CD14-positive monocyte (primary cell): Measurements from ENCODE around the gene GPC6. TPM values are rescaled to one million over a fixed set of nuclear protein-coding genes. Genes with fewer than 3 reads are reported as not detected.

Experiments used
- DNase-seq, 3 donors: peaks; one replicate each; pipeline ENCODE4 v3.0.0-alpha.2; 2011 to 2022
- H2AFZ ChIP-seq: 2 replicates; pipeline ENCODE4 v1.6.0; 2012; ENCODE audit warnings: mild to moderate bottlenecking, low read depth, low read length, inconsistent platforms; ENCODE audit not compliant: insufficient read depth, poor library complexity, severe bottlenecking
- H3K27ac ChIP-seq, 2 donors: 1 replicate in 1 of 2; 2 replicates in 1 of 2; pipeline ENCODE4 v1.5.1; 2012 to 2013; ENCODE audit warnings: low read length in 2 of 2, control low read depth in 1 of 2, inconsistent platforms in 1 of 2, low read depth in 1 of 2, mild to moderate bottlenecking in 1 of 2
- H3K27me3 ChIP-seq, 2 donors: one replicate each; pipeline versions ENCODE4 v1.6.0 to v1.6.1; 2011 to 2013; ENCODE audit warnings: low read length in 2 of 2; ENCODE audit not compliant: control insufficient read depth in 2 of 2, insufficient read depth in 2 of 2
- H3K36me3 ChIP-seq, 2 donors: replicated peaks in 1 of 2; 1 replicate in 1 of 2; 2 replicates in 1 of 2; pipeline versions ENCODE4 v1.5.1 to v1.6.1; 2012 to 2013; ENCODE audit warnings: low read length in 2 of 2, control low read depth in 1 of 2, inconsistent platforms in 1 of 2, mild to moderate bottlenecking in 1 of 2; ENCODE audit not compliant: insufficient read depth in 2 of 2, control insufficient read depth in 1 of 2
- H3K4me1 ChIP-seq, 2 donors: 1 replicate in 1 of 2; 2 replicates in 1 of 2; pipeline versions ENCODE4 v1.5.1 to v1.6.1; 2012 to 2013; ENCODE audit warnings: low read length in 2 of 2, control low read depth in 1 of 2, inconsistent platforms in 1 of 2, mild to moderate bottlenecking in 1 of 2, moderate library complexity in 1 of 2; ENCODE audit not compliant: insufficient read depth in 2 of 2, control insufficient read depth in 1 of 2
- H3K4me2 ChIP-seq: replicated peaks from 2 replicates; pipeline ENCODE3; 2012; ENCODE audit warnings: low read length, moderate library complexity, mild to moderate bottlenecking; ENCODE audit not compliant: poor library complexity, severe bottlenecking; ENCODE audit errors: extremely low read depth
- H3K4me3 ChIP-seq, 3 experiments: fragments of 200-600 bp in 1 of 3; sonication (generic) in 1 of 3; replicated peaks in 1 of 3; 1 replicate in 2 of 3; 2 replicates in 1 of 3; pipeline ENCODE4 v1.5.1; 2011 to 2013; ENCODE audit warnings: low read length in 3 of 3, mild to moderate bottlenecking in 3 of 3, control low read depth in 2 of 3, low read depth in 2 of 3, inconsistent platforms in 1 of 3, moderate library complexity in 1 of 3
- H3K79me2 ChIP-seq: 2 replicates; pipeline ENCODE4 v1.6.0; 2012; ENCODE audit warnings: mild to moderate bottlenecking, control low read depth, inconsistent platforms, low read length, moderate library complexity; ENCODE audit not compliant: insufficient read depth
- H3K9ac ChIP-seq: 2 replicates; pipeline ENCODE4 v1.6.0; 2017; ENCODE audit warnings: low read length, mild to moderate bottlenecking; ENCODE audit not compliant: insufficient read depth, poor library complexity, severe bottlenecking
- H3K9me3 ChIP-seq, 2 donors: replicated peaks in 1 of 2; 1 replicate in 1 of 2; 2 replicates in 1 of 2; pipeline versions ENCODE4 v1.5.1 to v1.6.1; 2012 to 2013; ENCODE audit warnings: low read length in 2 of 2, control low read depth in 1 of 2; ENCODE audit not compliant: control insufficient read depth in 1 of 2, insufficient read depth in 1 of 2
- H4K20me1 ChIP-seq: 2 replicates; pipeline ENCODE4 v1.6.0; 2012; ENCODE audit warnings: mild to moderate bottlenecking, low read length, control low read depth, moderate library complexity; ENCODE audit not compliant: insufficient read depth
- H3K27ac Mint-ChIP-seq, 7 donors: one replicate each; pipeline ENCODE4 v1.8.0; 2020; ENCODE audit warnings: mild to moderate bottlenecking in 7 of 7, mixed read lengths in 7 of 7, moderate library complexity in 6 of 7, inconsistent platforms in 2 of 7
- H3K27me3 Mint-ChIP-seq, 3 donors: one replicate each; pipeline ENCODE4 v1.8.0; 2021 to 2022; ENCODE audit warnings: low read depth in 3 of 3, mild to moderate bottlenecking in 3 of 3, mixed read lengths in 3 of 3, moderate library complexity in 3 of 3, inconsistent platforms in 1 of 3
- H3K36me3 Mint-ChIP-seq, 2 donors: one replicate each; pipeline ENCODE4 v1.8.0; 2020; ENCODE audit warnings: mixed read lengths in 2 of 2, inconsistent platforms in 1 of 2, mild to moderate bottlenecking in 1 of 2
- H3K4me1 Mint-ChIP-seq: one replicate; pipeline ENCODE4 v1.8.0; 2020; ENCODE audit warnings: mild to moderate bottlenecking, mixed read lengths
- H3K4me3 Mint-ChIP-seq, 2 donors: one replicate each; pipeline ENCODE4 v1.8.0; 2020; ENCODE audit warnings: mild to moderate bottlenecking in 2 of 2, mixed read lengths in 2 of 2, moderate library complexity in 1 of 2
- H3K9me3 Mint-ChIP-seq, 7 donors: one replicate each; pipeline ENCODE4 v1.8.0; 2020 to 2022; ENCODE audit warnings: mixed read lengths in 7 of 7, mild to moderate bottlenecking in 6 of 7, moderate library complexity in 6 of 7, inconsistent platforms in 2 of 7
- WGBS: methylation state at CpG from one replicate; pipeline ENCODE4 v1.1.5; 2013; ENCODE audit warnings: missing lambda C conversion rate; ENCODE audit not compliant: insufficient coverage; 5-methylcytosine and 5-hydroxymethylcytosine counted together
- intact Hi-C, 2 donors: fragments of 100-400 bp; cut with micrococcal nuclease; formaldehyde crosslinking; loops; one replicate each; pipeline versions ENCODE4 v1.15.0 to v1.15.1; 2023
- polyA plus RNA-seq, 3 donors: library from polyadenylated mRNA; depleted of rRNA in 1 of 3; unstranded in 2 of 3; stranded (reverse) in 1 of 3; fragments of 300-500 nt in 2 of 3; fragments of >200 nt in 1 of 3; fragmentation: Illumina TruSeq in 2 of 3; gene quantifications; 1 replicate in 2 of 3; 2 replicates in 1 of 3; pipeline ENCODE4 v1.2.3, GENCODE V29; 2012 to 2021
- TF ChIP-seq, protein P1 (sequence below): fragments of 200-600 bp; IDR thresholded peaks from one replicate; pipeline ENCODE4 v1.8.0; 2022; ENCODE audit warnings: antibody characterized with exemption, mild to moderate bottlenecking

GPC6 gene
- polyA plus RNA-seq, 3 donors = not detected

DNA sequence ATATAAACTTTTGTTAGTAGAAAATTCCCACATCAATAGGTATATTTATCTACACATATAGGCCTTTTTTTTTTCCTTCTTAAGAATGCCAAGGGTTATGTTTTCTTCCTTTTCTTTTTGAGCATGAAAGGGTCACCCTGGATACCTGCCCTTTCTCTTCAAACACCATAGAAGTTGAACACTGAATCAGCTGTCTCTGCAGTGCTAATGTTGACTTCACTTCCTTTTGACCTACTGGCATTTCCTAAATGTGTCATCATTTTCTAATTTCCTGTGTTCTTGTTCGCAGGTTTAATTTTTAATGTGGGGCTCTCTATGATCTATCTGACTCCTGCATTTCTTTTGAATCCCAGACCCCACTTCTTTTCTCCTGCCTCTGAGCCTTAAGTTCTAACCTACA, 532.0 kb downstream of the GPC6 start:
- TF ChIP-seq, protein P1, sequence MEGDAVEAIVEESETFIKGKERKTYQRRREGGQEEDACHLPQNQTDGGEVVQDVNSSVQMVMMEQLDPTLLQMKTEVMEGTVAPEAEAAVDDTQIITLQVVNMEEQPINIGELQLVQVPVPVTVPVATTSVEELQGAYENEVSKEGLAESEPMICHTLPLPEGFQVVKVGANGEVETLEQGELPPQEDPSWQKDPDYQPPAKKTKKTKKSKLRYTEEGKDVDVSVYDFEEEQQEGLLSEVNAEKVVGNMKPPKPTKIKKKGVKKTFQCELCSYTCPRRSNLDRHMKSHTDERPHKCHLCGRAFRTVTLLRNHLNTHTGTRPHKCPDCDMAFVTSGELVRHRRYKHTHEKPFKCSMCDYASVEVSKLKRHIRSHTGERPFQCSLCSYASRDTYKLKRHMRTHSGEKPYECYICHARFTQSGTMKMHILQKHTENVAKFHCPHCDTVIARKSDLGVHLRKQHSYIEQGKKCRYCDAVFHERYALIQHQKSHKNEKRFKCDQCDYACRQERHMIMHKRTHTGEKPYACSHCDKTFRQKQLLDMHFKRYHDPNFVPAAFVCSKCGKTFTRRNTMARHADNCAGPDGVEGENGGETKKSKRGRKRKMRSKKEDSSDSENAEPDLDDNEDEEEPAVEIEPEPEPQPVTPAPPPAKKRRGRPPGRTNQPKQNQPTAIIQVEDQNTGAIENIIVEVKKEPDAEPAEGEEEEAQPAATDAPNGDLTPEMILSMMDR = no peak
- Histone ChIP-seq H3K79me2 (no peaks in the 10 kb centered on the region), H3K36me3 (no peaks in the 10 kb centered on the region), H3K9ac (no peak overlapping the region), H3K4me3 (no peak overlapping the region), H2AFZ (no peak overlapping the region), H3K27ac (no peak overlapping the region), H3K27me3 (no peaks in the 10 kb centered on the region), H4K20me1 (no peaks in the 10 kb centered on the region), H3K4me2 (no peak overlapping the region), H3K9me3 (peaks cover 2 to 7% of the 10 kb centered on the region in 2 donors), H3K4me1 (no peaks in the 10 kb centered on the region)
- Mint-ChIP-seq H3K36me3 (no peaks in the 10 kb centered on the region), H3K27me3 (no peaks in the 10 kb centered on the region), H3K4me3 (no peak overlapping the region), H3K9me3 (peaks cover 0 to 15% (median 2%) of the 10 kb centered on the region in 7 donors), H3K4me1 (no peaks in the 10 kb centered on the region), H3K27ac (no peak overlapping the region)
- DNase-seq = no peak
- no CpG with 5 or more reads among the region's 1 CpG for WGBS
- intact Hi-C loops = no loop called here

DNA sequence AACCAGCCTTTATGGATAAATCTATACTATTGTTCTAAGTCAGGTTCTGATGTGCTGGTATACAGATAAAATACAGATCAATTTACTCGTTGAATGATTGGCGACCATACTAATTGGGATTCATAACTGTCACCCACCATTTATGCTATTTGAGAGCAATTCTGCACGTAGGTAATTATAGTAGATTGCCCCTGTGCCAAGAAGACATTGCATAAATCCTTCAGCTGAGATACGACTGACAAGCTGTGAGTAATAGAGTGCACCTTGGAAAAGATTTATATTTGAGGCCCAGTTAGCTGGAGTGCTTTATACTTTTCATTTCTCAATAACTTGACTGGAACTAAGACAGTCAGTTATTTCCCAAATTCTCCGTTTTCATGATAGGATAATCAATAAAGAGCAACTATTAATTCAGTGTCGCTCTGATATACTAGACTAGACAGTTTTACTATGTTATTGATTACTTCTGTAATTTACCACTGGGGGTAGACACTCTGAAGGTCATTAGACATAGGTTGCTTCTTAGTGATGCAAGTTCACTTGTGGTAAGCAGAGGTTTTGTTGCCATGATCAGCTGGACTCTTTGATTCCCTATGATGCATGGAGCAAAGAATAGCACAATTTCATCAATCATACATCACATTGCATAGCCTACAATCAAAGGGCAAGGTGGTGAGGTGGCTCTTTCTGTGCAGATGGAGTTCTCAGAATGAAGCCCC, 536.3 kb downstream of the GPC6 start:
- Mint-ChIP-seq H3K36me3 (no peaks in the 10 kb centered on the region), H3K27me3 (no peaks in the 10 kb centered on the region), H3K4me1 (no peaks in the 10 kb centered on the region), H3K9me3 (peaks cover 0 to 16% (median 2%) of the 10 kb centered on the region in 7 donors), H3K4me3 (no peak overlapping the region), H3K27ac (no peak overlapping the region)
- Histone ChIP-seq H3K4me1 (no peaks in the 10 kb centered on the region), H3K36me3 (no peaks in the 10 kb centered on the region), H3K4me3 (no peak overlapping the region), H3K27me3 (no peaks in the 10 kb centered on the region), H3K4me2 (no peak overlapping the region), H2AFZ (no peak overlapping the region), H3K9ac (no peak overlapping the region), H3K27ac (no peak overlapping the region), H3K79me2 (no peaks in the 10 kb centered on the region), H4K20me1 (no peaks in the 10 kb centered on the region), H3K9me3 (peaks cover 0 to 3% of the 10 kb centered on the region in 2 donors)
- WGBS = no CpG with 5 or more reads among the region's 6 CpGs
- no peak for DNase-seq
- intact Hi-C loops = no loop called here
- TF ChIP-seq, protein P1 = no peak
